Measurements from ENCODE around the gene NATD1.

DNA sequence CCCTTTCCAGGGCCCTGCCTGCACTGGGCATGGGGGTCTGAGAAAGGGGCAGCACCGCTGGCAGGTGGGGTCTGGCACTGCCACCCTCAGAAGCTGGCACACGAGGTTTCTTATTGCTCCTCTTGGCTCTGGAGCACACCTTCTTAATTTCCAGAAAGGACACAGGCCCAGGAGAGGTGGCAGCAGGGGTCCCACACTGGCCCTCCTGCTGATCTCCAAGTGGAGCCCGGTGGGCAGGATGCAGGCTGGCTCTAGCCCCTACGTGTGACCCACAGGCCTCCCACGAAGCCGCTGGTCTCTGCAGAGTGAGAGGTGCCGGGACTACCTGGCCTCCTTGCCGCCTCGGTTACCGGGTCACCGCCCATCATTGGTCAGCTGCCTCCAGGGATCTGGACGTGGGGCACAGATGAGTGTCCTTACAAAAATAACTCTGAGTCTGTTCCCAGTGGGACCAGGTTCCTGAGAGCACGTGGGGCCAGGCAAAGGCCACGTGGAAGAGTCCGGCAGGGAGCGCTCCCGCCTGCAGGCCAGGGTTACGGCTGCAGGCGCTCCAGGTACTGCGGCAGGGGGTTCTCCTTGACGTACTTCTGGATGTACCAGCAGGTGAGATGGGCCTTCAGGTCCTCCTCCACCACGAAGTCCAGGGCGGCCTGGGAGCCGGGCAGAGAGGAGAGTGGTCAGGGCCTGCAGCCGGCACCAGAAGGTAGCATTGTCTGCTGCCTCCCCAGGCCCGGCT lies 10.3 kb downstream of the NATD1 start:
- TF ChIP-seq, protein P1, sequence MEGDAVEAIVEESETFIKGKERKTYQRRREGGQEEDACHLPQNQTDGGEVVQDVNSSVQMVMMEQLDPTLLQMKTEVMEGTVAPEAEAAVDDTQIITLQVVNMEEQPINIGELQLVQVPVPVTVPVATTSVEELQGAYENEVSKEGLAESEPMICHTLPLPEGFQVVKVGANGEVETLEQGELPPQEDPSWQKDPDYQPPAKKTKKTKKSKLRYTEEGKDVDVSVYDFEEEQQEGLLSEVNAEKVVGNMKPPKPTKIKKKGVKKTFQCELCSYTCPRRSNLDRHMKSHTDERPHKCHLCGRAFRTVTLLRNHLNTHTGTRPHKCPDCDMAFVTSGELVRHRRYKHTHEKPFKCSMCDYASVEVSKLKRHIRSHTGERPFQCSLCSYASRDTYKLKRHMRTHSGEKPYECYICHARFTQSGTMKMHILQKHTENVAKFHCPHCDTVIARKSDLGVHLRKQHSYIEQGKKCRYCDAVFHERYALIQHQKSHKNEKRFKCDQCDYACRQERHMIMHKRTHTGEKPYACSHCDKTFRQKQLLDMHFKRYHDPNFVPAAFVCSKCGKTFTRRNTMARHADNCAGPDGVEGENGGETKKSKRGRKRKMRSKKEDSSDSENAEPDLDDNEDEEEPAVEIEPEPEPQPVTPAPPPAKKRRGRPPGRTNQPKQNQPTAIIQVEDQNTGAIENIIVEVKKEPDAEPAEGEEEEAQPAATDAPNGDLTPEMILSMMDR (IDR thresholded peaks at IDR 0.05), result no peak
- no peak for TF ChIP-seq EP300 (IDR thresholded peaks at IDR 0.05)
- TF ChIP-seq POLR2A (IDR thresholded peaks at IDR 0.05; ENCODE audit: low read depth), result no peak
